Endothelial cell of umbilical vein (primary cell): ENCODE measurements around the gene ADSS1. TPM values are rescaled to one million over a fixed set of nuclear protein-coding genes. Genes with fewer than 3 reads are reported as not detected.

Experiments
- BruUV-seq: library from RNA; stranded (reverse); fragments of 400-500 nt; replicated peaks from 2 replicates; lab custom pipeline; 2021; lab: Mats Ljungman, UMichigan
- CTCF ChIA-PET: fragments of 300-600, 350-600 bp; sonication (Branson Sonifier 250); formaldehyde crosslinking; loops from one replicate; lab custom pipeline; 2021; ENCODE audit warnings: antibody characterized with exemption, inconsistent platforms; lab: Charles Lee
- POLR2A ChIA-PET: fragments of 300-600, 350-600 bp; sonication (Branson Sonifier 250); formaldehyde crosslinking; loops from one replicate; lab custom pipeline; 2021; ENCODE audit warnings: antibody characterized with exemption, inconsistent platforms; lab: Charles Lee
- DNase-seq: peaks from one replicate; pipeline ENCODE4 v3.0.0-alpha.2; 2011; ENCODE audit warnings: low read depth, low spot score
- FAIRE-seq: peaks from 2 replicates; lab custom pipeline; 2011; peaks lifted over from hg19 to GRCh38; lab: Jason Lieb, UNC
- H2AFZ ChIP-seq: 2 replicates; pipeline ENCODE4 v1.6.0; 2012; ENCODE audit warnings: low read depth, low read length, control low read depth, inconsistent platforms
- H3K27ac ChIP-seq: 2 replicates; pipeline ENCODE4 v1.5.1; 2011; ENCODE audit warnings: low read depth, mild to moderate bottlenecking, control low read depth, low read length, moderate library complexity; ENCODE audit not compliant: insufficient read depth
- H3K27me3 ChIP-seq, 2 experiments: 2 replicates each; pipeline versions ENCODE4 v1.6.0 to v1.6.1; 2011; ENCODE audit warnings: low read length in 2 of 2, mixed read lengths in 1 of 2; ENCODE audit not compliant: control insufficient read depth in 2 of 2, insufficient read depth in 2 of 2
- H3K36me3 ChIP-seq, 2 experiments: 2 replicates in 1 of 2; 3 replicates in 1 of 2; pipeline ENCODE4 v1.5.1; 2011; ENCODE audit warnings: low read length in 2 of 2, mild to moderate bottlenecking in 1 of 2, moderate library complexity in 1 of 2; ENCODE audit not compliant: control insufficient read depth in 2 of 2, insufficient read depth in 2 of 2; ENCODE audit errors: extremely low read depth in 1 of 2
- H3K4me1 ChIP-seq: 3 replicates; pipeline ENCODE4 v1.5.1; 2011; ENCODE audit warnings: mild to moderate bottlenecking, low read length; ENCODE audit not compliant: control insufficient read depth, insufficient read depth; ENCODE audit errors: extremely low read depth
- H3K4me2 ChIP-seq: 2 replicates; pipeline ENCODE4 v1.6.1; 2011; ENCODE audit warnings: low read length, control low read depth, mixed read lengths; ENCODE audit not compliant: insufficient read depth
- H3K4me3 ChIP-seq, 3 experiments: fragments of 200-600 bp in 1 of 3; sonication (generic), shearing (Covaris generic) in 1 of 3; replicated peaks in 1 of 3; 2 replicates each; pipeline ENCODE4 v1.5.1; 2011 to 2016; ENCODE audit warnings: control low read depth in 3 of 3, low read length in 3 of 3, mild to moderate bottlenecking in 2 of 3, inconsistent platforms in 1 of 3, low read depth in 1 of 3, moderate library complexity in 1 of 3; ENCODE audit not compliant: insufficient read depth in 1 of 3
- H3K79me2 ChIP-seq: 2 replicates; pipeline ENCODE4 v1.6.0; 2012; ENCODE audit warnings: low read length, inconsistent platforms; ENCODE audit not compliant: control insufficient read depth, insufficient read depth
- H3K9ac ChIP-seq: replicated peaks from 2 replicates; pipeline ENCODE3; 2011; ENCODE audit warnings: low read length, control low read depth; ENCODE audit not compliant: insufficient read depth; ENCODE audit errors: extremely low read depth
- H3K9me1 ChIP-seq: replicated peaks from 3 replicates; pipeline ENCODE4 v1.6.0; 2011; ENCODE audit warnings: mild to moderate bottlenecking, low read length; ENCODE audit not compliant: control insufficient read depth, insufficient read depth; ENCODE audit errors: extremely low read depth
- H3K9me3 ChIP-seq: replicated peaks from 2 replicates; pipeline ENCODE4 v1.5.1; 2012; ENCODE audit warnings: low read length, inconsistent platforms; ENCODE audit not compliant: control insufficient read depth, insufficient read depth
- H4K20me1 ChIP-seq: replicated peaks from 2 replicates; pipeline ENCODE3; 2011; ENCODE audit warnings: mild to moderate bottlenecking, low read length; ENCODE audit not compliant: control insufficient read depth, insufficient read depth; ENCODE audit errors: extremely low read depth
- CTCF ChIP-seq, 2 donors: IDR thresholded peaks; 1 replicate in 1 of 2; 2 replicates in 1 of 2; pipeline ENCODE4 v1.5.1; 2011; ENCODE audit warnings: low read length in 2 of 2, mild to moderate bottlenecking in 2 of 2, moderate library complexity in 2 of 2, control low read depth in 1 of 2, inconsistent platforms in 1 of 2, low read depth in 1 of 2; ENCODE audit not compliant: insufficient read depth in 1 of 2; ENCODE audit errors: extremely low read depth in 1 of 2
- EZH2 ChIP-seq: IDR thresholded peaks from 2 replicates; pipeline ENCODE4 v1.6.1; 2012; ENCODE audit warnings: borderline replicate concordance, low read depth, mild to moderate bottlenecking, moderate library complexity, low read length, inconsistent platforms; ENCODE audit not compliant: severe bottlenecking
- FOS ChIP-seq: IDR thresholded peaks from 2 replicates; pipeline ENCODE4 v1.6.1; 2011; ENCODE audit warnings: mild to moderate bottlenecking, low read length, moderate library complexity, borderline replicate concordance; ENCODE audit not compliant: insufficient read depth
- GATA2 ChIP-seq: IDR thresholded peaks from 2 replicates; pipeline ENCODE4 v1.7.0; 2011; ENCODE audit warnings: low read depth, mild to moderate bottlenecking, moderate library complexity, mixed read lengths, low read length; ENCODE audit not compliant: insufficient read length, insufficient read depth
- JUN ChIP-seq: IDR thresholded peaks from 2 replicates; pipeline ENCODE4 v1.6.1; 2011; ENCODE audit warnings: borderline replicate concordance, low read depth; ENCODE audit not compliant: insufficient read length, insufficient read depth
- MAX ChIP-seq: IDR thresholded peaks from 2 replicates; pipeline ENCODE4 v1.6.1; 2011; ENCODE audit not compliant: insufficient read depth, insufficient read length
- MYC ChIP-seq: IDR thresholded peaks from one replicate; pipeline ENCODE4 v1.6.1; 2011; ENCODE audit warnings: mild to moderate bottlenecking, low read depth, low read length
- POLR2A ChIP-seq: IDR thresholded peaks from 2 replicates; pipeline ENCODE4 v1.6.1; 2012; ENCODE audit warnings: low read depth, mild to moderate bottlenecking, control low read depth, low read length
- POLR2AphosphoS5 ChIP-seq: IDR thresholded peaks from 2 replicates; pipeline ENCODE4 v1.6.1; 2012; ENCODE audit warnings: low read depth, mild to moderate bottlenecking, control low read depth, low read length, moderate library complexity; ENCODE audit not compliant: insufficient read depth
- dilution Hi-C: fragments of 300-500 bp; cut with MboI; formaldehyde crosslinking; loops from one replicate; pipeline ENCODE4 v1.15.0; 2019; ENCODE audit warnings: low sequenced_read_pairs; ENCODE audit not compliant: extremely low pct_ligation_motif_present
- intact Hi-C: fragments of 100-400 bp; cut with micrococcal nuclease; formaldehyde crosslinking; loops from one replicate; pipeline ENCODE4 v1.10.0; 2022
- polyA plus RNA-seq, 4 experiments: library from polyadenylated mRNA; depleted of rRNA in 3 of 4; stranded (reverse) in 3 of 4; unstranded in 1 of 4; fragments of >200 nt; gene quantifications; 2 replicates each; pipeline versions ENCODE4 v1.2.1 to v1.2.3, GENCODE V29; 2011 to 2012; ENCODE audit warnings: missing spikeins in 1 of 4
- total RNA-seq: library from RNA; stranded (reverse); gene quantifications from 2 replicates; pipeline ENCODE4 v1.2.3, GENCODE V29; 2021

The ADSS1 gene
- total and polyA plus RNA-seq, 2 donors (not counting 3 experiments of a cell fraction or from before 2014, with no cell fraction given) = 1.9 TPM

GRCh38 chr14:104675447-104675846, 48.6 kb upstream of the ADSS1 start:
- CTCF ChIA-PET = interaction anchor here (2.2 kb wide), 1 partner anchor 10 kb away, joined by 10 read pairs; no protein-coding TSS in a partner anchor

More at GRCh38 chr14:104675447-104675846, 48.6 kb upstream of the ADSS1 start:
- H3K27me3 ChIP-seq = peaks cover 0 to 1% of the 10 kb centered on the region in 2 experiments
- TF ChIP-seq MAX (no peak), POLR2A (no peak), POLR2AphosphoS5 (no peak), EZH2 (no peak), JUN (no peak), GATA2 (no peak), FOS (no peak), CTCF (IDR thresholded peaks at IDR 0.05; ENCODE audit: extremely low read depth in 1 of 2, insufficient read depth in 1 of 2, low read depth in 1 of 2, low read length in 2 of 2) (no peak), MYC (no peak)
- FAIRE-seq = no peak
- H3K79me2 ChIP-seq = no peaks in the 10 kb centered on the region
- H3K36me3 ChIP-seq = no peaks in the 10 kb centered on the region
- H3K27ac ChIP-seq = no peak overlapping the region
- intact Hi-C loops = loop anchor here (5.0 kb wide), 1 partner anchor 817 kb away; the partner anchor contains the start of gene TEDC1
- no peaks in the 10 kb centered on the region for H3K9me1 ChIP-seq
- no TSS peak for BruUV-seq
- peaks cover 21% of the 10 kb centered on the region for H3K4me1 ChIP-seq
- H4K20me1 ChIP-seq = no peaks in the 10 kb centered on the region
- DNase-seq = no peak
- H3K9me3 ChIP-seq = no peaks in the 10 kb centered on the region
- no peak overlapping the region for H3K4me3 ChIP-seq
- H3K9ac ChIP-seq = no peak overlapping the region
- no peak overlapping the region for H3K4me2 ChIP-seq
- POLR2A ChIA-PET = no interaction called here
- dilution Hi-C loops = no loop called here
- no peak overlapping the region for H2AFZ ChIP-seq
